KOPT-K1 (cell line): ENCODE data around the gene ITPK1.

ENCODE experiments used
- H3K27ac ChIP-seq: fragments of 200-600 bp; sonication (generic); 2 replicates; pipeline ENCODE4 v1.5.1; 2016; ENCODE audit warnings: antibody characterized with exemption, mild to moderate bottlenecking, low read depth, low read length; ENCODE audit not compliant: poor library complexity, severe bottlenecking
- H3K36me3 ChIP-seq: fragments of 200-600 bp; sonication (generic); 2 replicates; pipeline ENCODE4 v1.5.1; 2017; ENCODE audit warnings: antibody characterized with exemption, mild to moderate bottlenecking, low read length, moderate library complexity; ENCODE audit not compliant: insufficient read depth
- H3K9me3 ChIP-seq: fragments of 200-600 bp; sonication (generic); 2 replicates; pipeline ENCODE4 v1.5.1; 2017; ENCODE audit warnings: antibody characterized with exemption, low read length, mild to moderate bottlenecking; ENCODE audit not compliant: insufficient read depth, poor library complexity, severe bottlenecking

ITPK1 gene

DNA sequence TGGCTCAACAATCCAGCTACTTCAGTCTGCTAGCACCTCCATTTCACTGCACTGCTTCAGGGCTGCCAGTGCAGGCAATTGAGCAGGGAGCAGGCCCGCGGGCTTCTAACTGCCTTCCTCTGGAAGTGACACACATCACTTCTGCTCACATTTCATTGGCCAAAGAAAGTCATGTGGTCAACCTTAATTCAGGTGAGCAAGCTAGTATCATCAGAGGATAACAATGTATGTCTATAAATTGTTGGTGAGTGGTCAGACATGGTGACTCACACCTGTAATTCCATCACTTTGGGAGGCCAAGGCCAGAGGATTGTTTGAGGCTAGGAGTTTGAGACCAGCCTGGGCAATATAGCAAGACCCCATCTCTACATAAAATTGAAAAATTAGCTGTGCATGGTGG, 215.1 kb downstream of the ITPK1 start:
- Histone ChIP-seq H3K36me3 (no peaks in the 10 kb centered on the region), H3K27ac (no peak overlapping the region), H3K9me3 (no peaks in the 10 kb centered on the region)

GRCh38 chr14:92898566-92899131, 217.1 kb downstream of the ITPK1 start:
- H3K9me3 ChIP-seq, result peaks cover 11% of the 10 kb centered on the region
- no peaks in the 10 kb centered on the region for H3K36me3 ChIP-seq
- no peak overlapping the region for H3K27ac ChIP-seq

DNA sequence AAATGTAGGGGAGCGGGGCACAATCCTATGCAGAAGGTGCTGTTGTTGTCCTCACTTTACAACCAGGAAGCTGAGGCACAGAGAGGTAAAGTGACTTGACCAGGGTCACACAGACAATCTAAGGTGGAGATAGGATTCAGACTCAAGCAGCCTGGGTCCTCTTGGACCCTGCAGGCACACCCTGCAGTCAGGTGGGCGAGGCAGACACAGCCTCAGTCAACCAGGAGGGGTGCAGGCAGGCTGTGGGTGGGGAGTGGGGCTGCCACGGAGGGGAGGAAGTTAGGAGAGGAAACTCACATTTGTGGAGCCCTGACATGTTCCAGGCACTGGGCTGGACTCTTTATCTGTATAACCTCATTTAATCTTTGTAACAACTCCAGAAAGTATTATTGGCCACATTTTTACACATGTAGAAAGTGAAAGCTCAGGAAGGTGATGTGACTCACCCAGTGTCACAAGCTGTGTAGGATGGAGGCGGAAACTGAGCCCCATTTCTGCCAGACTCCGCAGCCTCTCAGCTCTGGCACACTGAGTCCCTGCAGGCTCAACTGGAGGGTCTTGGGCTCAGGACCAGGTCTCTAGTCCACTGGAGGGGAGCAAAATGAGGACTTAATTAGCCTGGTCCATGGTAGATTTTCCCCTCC, 217.7 kb downstream of the ITPK1 start:
- peaks cover 17% of the 10 kb centered on the region for H3K9me3 ChIP-seq
- H3K27ac ChIP-seq, result no peak overlapping the region
- no peaks in the 10 kb centered on the region for H3K36me3 ChIP-seq

- Histone ChIP-seq H3K9me3 (peaks cover 29% of the 10 kb centered on the region), H3K27ac (no peak overlapping the region), H3K36me3 (no peaks in the 10 kb centered on the region)
These were observed 220.3 kb downstream of the ITPK1 start for GRCh38 chr14:92895352-92895878.

DNA sequence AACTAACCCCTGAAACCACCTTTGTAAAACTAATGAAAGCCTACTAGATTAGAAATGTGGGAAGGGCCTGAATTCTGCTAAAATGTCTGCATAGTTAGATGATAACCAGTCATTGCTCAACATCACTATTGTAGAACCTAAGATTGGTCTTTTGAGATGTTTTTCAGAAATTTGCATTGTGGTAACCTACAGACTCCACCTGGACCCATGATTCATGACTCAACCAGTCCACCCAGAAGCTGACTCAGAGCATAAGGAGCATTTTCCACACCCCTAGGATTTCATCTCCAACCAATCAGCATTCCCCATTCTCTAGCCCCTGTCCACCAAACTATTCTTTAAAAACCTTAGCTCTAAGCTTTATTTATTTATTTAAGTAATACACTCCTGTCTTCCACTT, 223.1 kb downstream of the ITPK1 start:
- Histone ChIP-seq H3K27ac (no peak overlapping the region), H3K36me3 (no peaks in the 10 kb centered on the region), H3K9me3 (peaks cover 29% of the 10 kb centered on the region)

DNA sequence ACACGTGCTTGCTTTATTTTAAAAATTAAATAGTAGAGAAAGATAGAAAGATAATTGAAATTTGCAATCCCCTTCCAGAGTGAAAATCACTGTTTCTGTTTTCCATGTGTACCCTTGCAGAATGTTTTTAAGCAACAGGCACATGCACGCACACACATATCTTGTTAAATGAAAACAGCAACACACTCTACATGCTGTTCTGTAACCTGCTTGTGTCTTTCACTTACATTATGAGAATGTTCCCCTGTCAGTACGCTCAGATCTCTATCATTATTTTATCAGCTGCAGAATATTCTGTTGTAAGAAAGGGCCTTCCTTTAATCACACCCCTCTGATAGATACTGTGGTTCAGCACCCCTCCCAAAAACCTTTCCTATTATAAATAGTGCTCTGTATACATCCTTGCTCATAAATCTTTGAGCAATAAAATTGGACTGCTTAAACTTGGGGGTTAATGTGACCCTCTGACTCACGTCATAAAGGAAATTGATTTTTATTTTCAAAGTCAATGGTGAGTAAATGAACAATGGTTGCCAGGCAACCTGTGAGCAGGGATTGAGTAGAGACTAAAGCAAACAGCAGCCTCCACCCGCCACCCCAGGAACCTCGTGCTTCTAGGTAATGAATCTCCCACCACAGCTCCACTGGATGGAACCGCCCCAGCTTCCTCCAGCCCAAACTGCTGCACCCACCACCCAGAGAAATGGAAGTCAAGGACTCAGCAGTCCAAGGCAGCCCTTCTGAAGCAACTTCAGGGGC, 224.7 kb downstream of the ITPK1 start:
- Histone ChIP-seq H3K36me3 (no peaks in the 10 kb centered on the region), H3K27ac (no peak overlapping the region)

GRCh38 chr14:92888896-92889295, 226.8 kb downstream of the ITPK1 start:
- H3K36me3 ChIP-seq, result no peaks in the 10 kb centered on the region
- no peak overlapping the region for H3K27ac ChIP-seq
- peaks cover 20% of the 10 kb centered on the region for H3K9me3 ChIP-seq

More for the DNA sequence above, 224.7 kb downstream of the ITPK1 start:
- H3K9me3 ChIP-seq, result peaks cover 29% of the 10 kb centered on the region

GRCh38 chr14:92887157-92887556, 228.6 kb downstream of the ITPK1 start:
- Histone ChIP-seq H3K36me3 (no peaks in the 10 kb centered on the region), H3K27ac (no peak overlapping the region), H3K9me3 (peaks cover 5% of the 10 kb centered on the region)
